ENCODE measurements around the gene FRMD8.

FRMD8 gene

DNA sequence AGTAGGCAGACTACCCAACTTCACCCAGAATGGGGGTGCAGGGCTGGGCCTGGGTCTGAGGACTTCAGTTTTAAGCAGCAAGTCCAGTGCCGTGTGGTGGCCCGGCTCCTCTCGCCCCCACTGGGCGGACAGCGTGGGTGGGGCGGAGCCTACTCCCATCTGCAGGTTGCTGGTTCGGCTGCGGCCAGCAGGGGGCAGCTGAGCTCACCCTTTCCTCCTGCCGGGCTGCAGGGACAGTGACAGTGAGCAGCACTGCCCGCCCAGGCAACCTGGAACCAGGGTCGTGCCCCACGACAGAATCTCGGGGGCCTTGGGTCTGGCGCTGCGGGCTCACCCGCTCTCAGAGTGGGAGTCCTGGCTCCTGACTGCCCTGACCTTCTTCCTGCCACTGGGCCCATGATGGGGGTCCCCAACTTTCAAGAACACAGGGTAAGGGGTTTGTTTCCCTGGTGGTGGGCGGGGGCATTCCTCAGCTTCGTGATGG is 29.9 kb downstream of the FRMD8 start:
- peak; percentile 93 for DNase-seq

- peak; percentile 36 for DNase-seq
These were observed 30.6 kb downstream of the FRMD8 start for GRCh38 chr11:65416841-65417701.

DNA sequence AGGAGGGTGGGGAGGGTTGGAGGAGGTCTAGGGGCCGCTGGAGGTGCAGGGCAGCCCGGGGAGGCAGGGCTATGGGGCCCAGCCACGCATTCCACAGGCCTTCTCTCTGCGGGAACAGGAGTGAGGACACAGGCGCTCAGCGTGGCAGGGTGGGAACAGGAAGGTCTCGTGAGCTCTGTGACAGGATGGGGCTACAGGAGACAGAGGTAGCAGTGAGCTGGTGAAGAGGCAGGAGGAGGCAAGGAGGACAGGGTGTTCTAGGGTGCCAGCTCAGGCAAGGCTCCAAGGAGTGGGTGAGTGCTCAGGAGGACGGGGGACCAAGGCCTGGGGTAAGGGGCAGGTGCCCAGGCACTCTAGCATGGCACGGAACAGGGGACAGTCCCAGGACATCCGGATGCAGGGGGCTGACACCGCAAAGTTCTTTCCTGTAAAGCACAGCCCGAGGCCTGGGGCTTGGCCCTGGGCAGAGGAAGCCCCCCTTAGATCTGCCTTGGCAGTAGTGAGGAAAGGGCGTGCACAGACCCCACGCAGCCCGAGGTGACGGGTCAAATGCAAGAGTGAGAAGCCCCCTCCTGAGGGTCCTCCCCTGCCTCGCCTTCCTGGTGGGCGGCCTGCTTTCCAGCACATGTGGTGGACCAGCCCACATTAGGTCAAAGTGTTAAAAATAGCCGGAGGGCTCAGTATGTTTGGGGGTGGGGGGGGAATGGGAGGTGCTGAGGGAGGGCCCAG is 31.4 kb downstream of the FRMD8 start:
- peak; percentile 32 for DNase-seq

- DNase-seq, result no peak
These were observed 31.9 kb downstream of the FRMD8 start for GRCh38 chr11:65418431-65418680.

- DNase-seq, result peak; percentile 87
These were observed 32.4 kb downstream of the FRMD8 start for GRCh38 chr11:65418681-65419459.

DNA sequence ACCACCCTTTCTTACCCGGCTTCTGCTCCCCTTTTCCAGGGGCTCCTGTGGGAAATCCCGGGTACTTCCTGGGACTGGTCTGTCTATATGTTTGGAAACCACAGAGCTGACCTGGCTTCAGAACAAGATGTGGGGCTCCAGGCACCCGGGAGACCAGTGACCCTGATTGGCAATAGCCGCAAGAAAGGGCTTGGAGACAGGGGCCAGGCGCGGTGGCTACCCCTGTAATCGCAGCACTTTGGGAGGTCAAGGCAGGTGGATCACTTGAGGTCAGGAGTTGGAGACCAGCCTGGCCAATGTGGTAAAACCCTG is 33.0 kb downstream of the FRMD8 start:
- no peak for DNase-seq

GRCh38 chr11:65419772-65420481 is 33.5 kb downstream of the FRMD8 start:
- DNase-seq, result peak; percentile 29

- no peak for DNase-seq
These were observed 34.1 kb downstream of the FRMD8 start for GRCh38 chr11:65420506-65420905.

GRCh38 chr11:65420979-65421793 is 34.7 kb downstream of the FRMD8 start:
- peak; percentile 86 for DNase-seq

GRCh38 chr11:65421794-65422632 is 35.6 kb downstream of the FRMD8 start:
- DNase-seq, result peak; percentile 84

- peak; percentile 93 for DNase-seq
These were observed 36.4 kb downstream of the FRMD8 start, which contains the start of gene NEAT1 for GRCh38 chr11:65422633-65423515. TSS of gene NEAT1 (plus strand) at chr11:65422798.

- peak; percentile 39 for DNase-seq
These were observed 37.2 kb downstream of the FRMD8 start for GRCh38 chr11:65423516-65424204.

DNA sequence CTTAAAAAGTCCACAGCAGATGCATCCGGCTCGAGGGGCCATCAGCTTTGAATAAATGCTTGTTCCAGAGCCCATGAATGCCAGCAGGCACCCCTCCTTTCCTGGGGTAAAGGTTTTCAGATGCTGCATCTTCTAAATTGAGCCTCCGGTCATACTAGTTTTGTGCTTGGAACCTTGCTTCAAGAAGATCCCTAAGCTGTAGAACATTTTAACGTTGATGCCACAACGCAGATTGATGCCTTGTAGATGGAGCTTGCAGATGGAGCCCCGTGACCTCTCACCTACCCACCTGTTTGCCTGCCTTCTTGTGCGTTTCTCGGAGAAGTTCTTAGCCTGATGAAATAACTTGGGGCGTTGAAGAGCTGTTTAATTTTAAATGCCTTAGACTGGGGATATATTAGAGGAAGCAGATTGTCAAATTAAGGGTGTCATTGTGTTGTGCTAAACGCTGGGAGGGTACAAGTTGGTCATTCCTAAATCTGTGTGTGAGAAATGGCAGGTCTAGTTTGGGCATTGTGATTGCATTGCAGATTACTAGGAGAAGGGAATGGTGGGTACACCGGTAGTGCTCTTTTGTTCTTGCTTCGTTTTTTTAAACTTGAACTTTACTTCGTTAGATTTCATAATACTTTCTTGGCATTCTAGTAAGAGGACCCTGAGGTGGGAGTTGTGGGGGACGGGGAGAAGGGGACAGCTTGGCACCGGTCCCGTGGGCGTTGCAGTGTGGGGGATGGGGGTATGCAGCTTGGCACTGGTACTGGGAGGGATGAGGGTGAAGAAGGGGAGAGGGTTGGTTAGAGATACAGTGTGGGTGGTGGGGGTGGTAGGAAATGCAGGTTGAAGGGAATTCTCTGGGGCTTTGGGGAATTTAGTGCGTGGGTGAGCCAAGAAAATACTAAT is 38.0 kb downstream of the FRMD8 start:
- peak; percentile 56 for DNase-seq

DNA sequence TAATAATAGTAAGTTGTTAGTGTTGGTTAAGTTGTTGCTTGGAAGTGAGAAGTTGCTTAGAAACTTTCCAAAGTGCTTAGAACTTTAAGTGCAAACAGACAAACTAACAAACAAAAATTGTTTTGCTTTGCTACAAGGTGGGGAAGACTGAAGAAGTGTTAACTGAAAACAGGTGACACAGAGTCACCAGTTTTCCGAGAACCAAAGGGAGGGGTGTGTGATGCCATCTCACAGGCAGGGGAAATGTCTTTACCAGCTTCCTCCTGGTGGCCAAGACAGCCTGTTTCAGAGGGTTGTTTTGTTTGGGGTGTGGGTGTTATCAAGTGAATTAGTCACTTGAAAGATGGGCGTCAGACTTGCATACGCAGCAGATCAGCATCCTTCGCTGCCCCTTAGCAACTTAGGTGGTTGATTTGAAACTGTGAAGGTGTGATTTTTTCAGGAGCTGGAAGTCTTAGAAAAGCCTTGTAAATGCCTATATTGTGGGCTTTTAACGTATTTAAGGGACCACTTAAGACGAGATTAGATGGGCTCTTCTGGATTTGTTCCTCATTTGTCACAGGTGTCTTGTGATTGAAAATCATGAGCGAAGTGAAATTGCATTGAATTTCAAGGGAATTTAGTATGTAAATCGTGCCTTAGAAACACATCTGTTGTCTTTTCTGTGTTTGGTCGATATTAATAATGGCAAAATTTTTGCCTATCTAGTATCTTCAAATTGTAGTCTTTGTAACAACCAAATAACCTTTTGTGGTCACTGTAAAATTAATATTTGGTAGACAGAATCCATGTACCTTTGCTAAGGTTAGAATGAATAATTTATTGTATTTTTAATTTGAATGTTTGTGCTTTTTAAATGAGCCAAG is 38.9 kb downstream of the FRMD8 start:
- peak; percentile 84 for DNase-seq

DNA sequence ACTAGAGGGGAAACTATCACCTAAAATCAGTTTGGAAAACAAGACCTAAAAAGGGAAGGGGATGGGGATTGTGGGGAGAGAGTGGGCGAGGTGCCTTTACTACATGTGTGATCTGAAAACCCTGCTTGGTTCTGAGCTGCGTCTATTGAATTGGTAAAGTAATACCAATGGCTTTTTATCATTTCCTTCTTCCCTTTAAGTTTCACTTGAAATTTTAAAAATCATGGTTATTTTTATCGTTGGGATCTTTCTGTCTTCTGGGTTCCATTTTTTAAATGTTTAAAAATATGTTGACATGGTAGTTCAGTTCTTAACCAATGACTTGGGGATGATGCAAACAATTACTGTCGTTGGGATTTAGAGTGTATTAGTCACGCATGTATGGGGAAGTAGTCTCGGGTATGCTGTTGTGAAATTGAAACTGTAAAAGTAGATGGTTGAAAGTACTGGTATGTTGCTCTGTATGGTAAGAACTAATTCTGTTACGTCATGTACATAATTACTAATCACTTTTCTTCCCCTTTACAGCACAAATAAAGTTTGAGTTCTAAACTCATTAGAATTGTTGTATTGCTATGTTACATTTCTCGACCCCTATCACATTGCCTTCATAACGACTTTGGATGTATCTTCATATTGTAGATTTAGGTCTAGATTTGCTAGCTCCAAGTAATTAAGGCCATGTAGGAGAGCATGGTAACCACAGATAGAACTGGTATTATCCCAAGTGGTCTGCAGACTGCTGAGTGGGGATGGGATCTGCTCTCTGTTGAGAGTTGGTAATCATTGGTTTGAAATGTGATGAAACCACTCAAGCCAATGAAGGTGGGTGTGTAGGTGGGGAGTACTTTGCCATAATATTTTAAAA is 39.8 kb downstream of the FRMD8 start:
- DNase-seq, result no peak

Measured in activated gamma-delta T cell treated with Interleukin-2 at 50 U/mL for 16 hours (primary cell).